Esophagus muscularis mucosa (tissue), 3 donors: ENCODE measurements around the gene AIDA.

Experiments used
- CTCF ChIP-seq, 3 experiments: fragments of 200-600 bp in 2 of 3; fragments of 450-650 bp in 1 of 3; sonication (generic) in 2 of 3; IDR thresholded peaks; one replicate each; pipeline ENCODE4 v1.5.1; 2017 to 2019; ENCODE audit warnings: antibody characterized with exemption in 3 of 3, mild to moderate bottlenecking in 2 of 3, moderate library complexity in 1 of 3
- POLR2A ChIP-seq: fragments of 450-650 bp; IDR thresholded peaks from one replicate; pipeline ENCODE4 v1.6.1; 2017; ENCODE audit warnings: antibody characterized with exemption, moderate library complexity, mild to moderate bottlenecking, low read depth
- POLR2AphosphoS5 ChIP-seq, 2 donors: sonication (generic); formaldehyde crosslinking; IDR thresholded peaks; one replicate each; pipeline ENCODE4 v1.6.1; 2017; ENCODE audit warnings: antibody characterized with exemption in 2 of 2

GRCh38 chr1:222663431-222663934, 48.8 kb downstream of the AIDA start:
- TF ChIP-seq CTCF (IDR thresholded peaks at IDR 0.05) (no peak), POLR2AphosphoS5 (IDR thresholded peaks at IDR 0.05) (no peak), POLR2A (no peak)
